HepG2 (cell line): Measurements from ENCODE around the gene LDAH. TPM values are rescaled to one million over a fixed set of nuclear protein-coding genes. Genes with fewer than 3 reads are reported as not detected.

Experiments used
- BORCS8-MEF2B ChIP-seq: sonication (generic); formaldehyde crosslinking; IDR thresholded peaks from 2 replicates; pipeline ENCODE4 v1.8.0; 2022; ENCODE audit warnings: mild to moderate bottlenecking, missing genetic modification reagents
- CCAR2 ChIP-seq: fragments of 200-400 bp; formaldehyde crosslinking; optimal IDR thresholded peaks from 2 replicates; pipeline ENCODE3; 2018; ENCODE audit warnings: low read depth, mild to moderate bottlenecking, low read length, moderate library complexity
- FOXO1 ChIP-seq: sonication (generic); formaldehyde crosslinking; IDR thresholded peaks from 2 replicates; pipeline ENCODE4 v1.4.0; 2020; ENCODE audit warnings: missing genetic modification reagents
- HMG20A ChIP-seq: IDR thresholded peaks from 2 replicates; pipeline ENCODE4 v1.6.1; 2016; ENCODE audit warnings: borderline replicate concordance
- KAT2B ChIP-seq: fragments of 150-350 bp; IDR thresholded peaks from 2 replicates; pipeline ENCODE4 v1.6.1; 2014; ENCODE audit warnings: low read depth, low read length, borderline replicate concordance
- NR1H2 ChIP-seq: sonication (generic); formaldehyde crosslinking; IDR thresholded peaks from 2 replicates; pipeline ENCODE4 v1.8.1; 2022; ENCODE audit warnings: low read depth, missing genetic modification reagents, borderline replicate concordance
- SNAPC5 ChIP-seq: sonication (generic); formaldehyde crosslinking; IDR thresholded peaks from 2 replicates; pipeline ENCODE4 v1.8.1; 2023; ENCODE audit warnings: mild to moderate bottlenecking, missing genetic modification reagents, borderline replicate concordance
- SOX13 ChIP-seq, 3 experiments: fragments of 450-650 bp in 1 of 3; sonication (generic) in 1 of 3; formaldehyde crosslinking in 1 of 3; IDR thresholded peaks in 2 of 3; conservative IDR thresholded peaks in 1 of 3; 2 replicates each; pipeline versions ENCODE4 v1.5.0 to v1.6.1; 2016 to 2020; ENCODE audit warnings: antibody characterized with exemption in 1 of 3, mild to moderate bottlenecking in 1 of 3, missing compliant biosample characterization in 1 of 3, missing genetic modification reagents in 1 of 3, moderate library complexity in 1 of 3
- TCF12 ChIP-seq, 2 experiments: fragments of 450-650 bp in 1 of 2; sonication (generic) in 1 of 2; formaldehyde crosslinking in 1 of 2; IDR thresholded peaks; 2 replicates each; pipeline versions ENCODE4 v1.6.1 to v1.8.0; 2017 to 2022; ENCODE audit warnings: antibody characterized with exemption in 1 of 2, mild to moderate bottlenecking in 1 of 2, missing genetic modification reagents in 1 of 2, moderate library complexity in 1 of 2
- TGIF2 ChIP-seq: IDR thresholded peaks from 2 replicates; pipeline ENCODE4 v1.6.1; 2016; ENCODE audit warnings: control low read depth, missing compliant biosample characterization
- ZFP62 ChIP-seq: sonication (generic); formaldehyde crosslinking; IDR thresholded peaks from 2 replicates; pipeline ENCODE4 v1.4.0; 2020; ENCODE audit warnings: missing genetic modification reagents
- ZKSCAN1 ChIP-seq: fragments of 150-350 bp; IDR thresholded peaks from 2 replicates; pipeline ENCODE4 v1.6.1; 2014; ENCODE audit warnings: low read length
- ZNF12 ChIP-seq: sonication (generic); formaldehyde crosslinking; IDR thresholded peaks from 2 replicates; pipeline ENCODE4 v1.5.0; 2020; ENCODE audit warnings: missing genetic modification reagents
- ZNF432 ChIP-seq: sonication (generic); formaldehyde crosslinking; IDR thresholded peaks from 2 replicates; pipeline ENCODE4 v1.5.0; 2020; ENCODE audit warnings: missing genetic modification reagents, mild to moderate bottlenecking, borderline replicate concordance
- ZNF446 ChIP-seq: sonication (generic); formaldehyde crosslinking; IDR thresholded peaks from 2 replicates; pipeline ENCODE4 v1.5.0; 2020; ENCODE audit warnings: mild to moderate bottlenecking, missing genetic modification reagents
- ZNF552 ChIP-seq: sonication (generic); formaldehyde crosslinking; IDR thresholded peaks from 2 replicates; pipeline ENCODE4 v1.9.0; 2022; ENCODE audit warnings: missing genetic modification reagents, mild to moderate bottlenecking, borderline replicate concordance
- ZNF761 ChIP-seq: sonication (generic); formaldehyde crosslinking; conservative IDR thresholded peaks from 2 replicates; pipeline ENCODE4 v1.4.0; 2020; ENCODE audit warnings: mild to moderate bottlenecking, missing genetic modification reagents
- ZNF891 ChIP-seq: sonication (generic); formaldehyde crosslinking; IDR thresholded peaks from 2 replicates; pipeline ENCODE4 v1.5.0; 2020; ENCODE audit warnings: mild to moderate bottlenecking, missing genetic modification reagents
- polyA plus RNA-seq, 8 experiments: library from polyadenylated mRNA; depleted of rRNA in 3 of 8; stranded (reverse) in 7 of 8; unstranded in 1 of 8; fragments of >200 nt; fragmentation: Illumina TruSeq in 4 of 8; extraction: Trizol in 4 of 8; gene quantifications; 2 replicates each; pipeline versions ENCODE4 v1.2.1 to v1.2.3, GENCODE V29; 2011 to 2016; ENCODE audit warnings: low read depth in 4 of 8, missing spikeins in 1 of 8, mixed read lengths in 1 of 8; ENCODE audit not compliant: insufficient read depth in 1 of 8
- total RNA-seq, 5 experiments: library from RNA; depleted of rRNA; stranded (reverse); fragments of >200 nt; fragmentation: Illumina TruSeq; extraction: Trizol; gene quantifications; 2 replicates each; pipeline ENCODE4 v1.2.3, GENCODE V29; 2016; ENCODE audit warnings: low read depth in 1 of 5
- TF ChIP-seq, protein P1 (sequence below): sonication (generic); formaldehyde crosslinking; IDR thresholded peaks from 2 replicates; pipeline ENCODE4 v1.4.0; 2020; ENCODE audit warnings: mild to moderate bottlenecking, missing genetic modification reagents, borderline replicate concordance
- TF ChIP-seq, protein P2 (sequence below): sonication (generic); formaldehyde crosslinking; IDR thresholded peaks from 2 replicates; pipeline ENCODE4 v1.8.1; 2023; ENCODE audit warnings: mild to moderate bottlenecking, missing genetic modification reagents
- TF ChIP-seq, protein P3 (sequence below): sonication (generic); formaldehyde crosslinking; IDR thresholded peaks from 2 replicates; pipeline ENCODE4 v1.4.0; 2020; ENCODE audit warnings: mild to moderate bottlenecking, missing genetic modification reagents

Gene LDAH
- total and polyA plus RNA-seq, 2 of the 13 experiments (the other 11 are each of a cell fraction or from before 2014, with no cell fraction given), result 28.8 to 46.2 TPM

DNA sequence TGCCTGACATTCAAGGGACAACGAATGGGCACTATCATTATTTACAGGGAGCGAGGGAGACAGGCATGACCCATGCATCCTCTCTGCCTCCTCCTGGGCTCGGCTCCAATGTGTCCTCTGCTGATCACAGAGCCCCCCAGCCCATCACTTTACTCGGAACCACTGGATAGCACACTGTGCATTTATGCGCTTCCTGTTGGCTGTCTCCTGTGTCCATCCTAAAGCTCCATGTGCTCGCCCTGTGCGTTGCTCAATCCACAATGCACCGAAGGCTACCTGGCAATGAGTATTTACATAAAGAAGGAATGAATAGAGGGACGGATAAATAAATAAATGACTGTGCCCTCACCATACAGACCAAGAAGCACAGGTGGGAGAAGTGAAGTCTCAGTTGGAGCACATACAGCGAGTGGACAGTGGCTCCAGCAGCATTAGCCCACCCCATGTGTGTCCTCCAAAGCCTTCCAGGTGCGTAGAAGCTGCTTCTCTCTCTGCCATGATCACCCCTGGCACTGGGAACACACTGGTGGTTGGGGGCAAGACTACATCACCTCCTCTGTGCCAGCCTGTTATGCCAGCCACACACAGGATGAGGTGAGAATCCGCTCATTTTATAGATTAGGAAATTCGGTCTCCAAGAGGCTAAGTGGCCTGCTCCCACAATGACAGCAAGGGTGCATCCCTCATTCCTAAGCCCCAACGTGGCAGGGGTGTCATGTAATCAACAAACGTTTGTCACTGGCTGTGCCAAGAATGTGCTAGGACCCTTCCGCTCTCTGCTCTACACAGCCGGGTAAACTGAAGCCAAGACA lies 158.3 kb downstream of the LDAH start (continued):
- TF ChIP-seq, protein P1, sequence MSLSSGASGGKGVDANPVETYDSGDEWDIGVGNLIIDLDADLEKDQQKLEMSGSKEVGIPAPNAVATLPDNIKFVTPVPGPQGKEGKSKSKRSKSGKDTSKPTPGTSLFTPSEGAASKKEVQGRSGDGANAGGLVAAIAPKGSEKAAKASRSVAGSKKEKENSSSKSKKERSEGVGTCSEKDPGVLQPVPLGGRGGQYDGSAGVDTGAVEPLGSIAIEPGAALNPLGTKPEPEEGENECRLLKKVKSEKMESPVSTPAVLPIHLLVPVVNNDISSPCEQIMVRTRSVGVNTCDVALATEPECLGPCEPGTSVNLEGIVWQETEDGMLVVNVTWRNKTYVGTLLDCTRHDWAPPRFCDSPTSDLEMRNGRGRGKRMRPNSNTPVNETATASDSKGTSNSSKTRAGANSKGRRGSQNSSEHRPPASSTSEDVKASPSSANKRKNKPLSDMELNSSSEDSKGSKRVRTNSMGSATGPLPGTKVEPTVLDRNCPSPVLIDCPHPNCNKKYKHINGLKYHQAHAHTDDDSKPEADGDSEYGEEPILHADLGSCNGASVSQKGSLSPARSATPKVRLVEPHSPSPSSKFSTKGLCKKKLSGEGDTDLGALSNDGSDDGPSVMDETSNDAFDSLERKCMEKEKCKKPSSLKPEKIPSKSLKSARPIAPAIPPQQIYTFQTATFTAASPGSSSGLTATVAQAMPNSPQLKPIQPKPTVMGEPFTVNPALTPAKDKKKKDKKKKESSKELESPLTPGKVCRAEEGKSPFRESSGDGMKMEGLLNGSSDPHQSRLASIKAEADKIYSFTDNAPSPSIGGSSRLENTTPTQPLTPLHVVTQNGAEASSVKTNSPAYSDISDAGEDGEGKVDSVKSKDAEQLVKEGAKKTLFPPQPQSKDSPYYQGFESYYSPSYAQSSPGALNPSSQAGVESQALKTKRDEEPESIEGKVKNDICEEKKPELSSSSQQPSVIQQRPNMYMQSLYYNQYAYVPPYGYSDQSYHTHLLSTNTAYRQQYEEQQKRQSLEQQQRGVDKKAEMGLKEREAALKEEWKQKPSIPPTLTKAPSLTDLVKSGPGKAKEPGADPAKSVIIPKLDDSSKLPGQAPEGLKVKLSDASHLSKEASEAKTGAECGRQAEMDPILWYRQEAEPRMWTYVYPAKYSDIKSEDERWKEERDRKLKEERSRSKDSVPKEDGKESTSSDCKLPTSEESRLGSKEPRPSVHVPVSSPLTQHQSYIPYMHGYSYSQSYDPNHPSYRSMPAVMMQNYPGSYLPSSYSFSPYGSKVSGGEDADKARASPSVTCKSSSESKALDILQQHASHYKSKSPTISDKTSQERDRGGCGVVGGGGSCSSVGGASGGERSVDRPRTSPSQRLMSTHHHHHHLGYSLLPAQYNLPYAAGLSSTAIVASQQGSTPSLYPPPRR (CRISPR knock-in tag), result no peak
- no peak for TF ChIP-seq ZKSCAN1
- no peak for TF ChIP-seq HMG20A (CRISPR knock-in tag)
- TF ChIP-seq ZNF446, result no peak
- TF ChIP-seq BORCS8-MEF2B (CRISPR knock-in tag), result no peak
- TF ChIP-seq ZNF891 (CRISPR knock-in tag), result no peak
- TF ChIP-seq SNAPC5 (CRISPR knock-in tag), result no peak
- TF ChIP-seq FOXO1 (CRISPR knock-in tag), result no peak
- TF ChIP-seq, protein P2, sequence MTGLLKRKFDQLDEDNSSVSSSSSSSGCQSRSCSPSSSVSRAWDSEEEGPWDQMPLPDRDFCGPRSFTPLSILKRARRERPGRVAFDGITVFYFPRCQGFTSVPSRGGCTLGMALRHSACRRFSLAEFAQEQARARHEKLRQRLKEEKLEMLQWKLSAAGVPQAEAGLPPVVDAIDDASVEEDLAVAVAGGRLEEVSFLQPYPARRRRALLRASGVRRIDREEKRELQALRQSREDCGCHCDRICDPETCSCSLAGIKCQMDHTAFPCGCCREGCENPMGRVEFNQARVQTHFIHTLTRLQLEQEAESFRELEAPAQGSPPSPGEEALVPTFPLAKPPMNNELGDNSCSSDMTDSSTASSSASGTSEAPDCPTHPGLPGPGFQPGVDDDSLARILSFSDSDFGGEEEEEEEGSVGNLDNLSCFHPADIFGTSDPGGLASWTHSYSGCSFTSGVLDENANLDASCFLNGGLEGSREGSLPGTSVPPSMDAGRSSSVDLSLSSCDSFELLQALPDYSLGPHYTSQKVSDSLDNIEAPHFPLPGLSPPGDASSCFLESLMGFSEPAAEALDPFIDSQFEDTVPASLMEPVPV (CRISPR knock-in tag), result no peak
- TF ChIP-seq KAT2B, result no peak
- TF ChIP-seq ZNF761 (CRISPR knock-in tag), result no peak
- TF ChIP-seq ZNF432, result no peak
- TF ChIP-seq CCAR2, result no peak
- no peak for TF ChIP-seq NR1H2 (CRISPR knock-in tag)
- TF ChIP-seq SOX13 (IDR thresholded peaks at IDR 0.05), result no peak
- TF ChIP-seq SOX13 (CRISPR knock-in tag; conservative IDR thresholded peaks at IDR 0.05 in 1 of 2, IDR thresholded peaks at IDR 0.05 in 1 of 2), result no peak; a peak in 1 of 4 replicates
- no peak for TF ChIP-seq ZNF12 (CRISPR knock-in tag)
- TF ChIP-seq TGIF2, result no peak
- no peak for TF ChIP-seq TCF12 (IDR thresholded peaks at IDR 0.05)
- no peak for TF ChIP-seq TCF12 (CRISPR knock-in tag; IDR thresholded peaks at IDR 0.05)
- TF ChIP-seq, protein P3, sequence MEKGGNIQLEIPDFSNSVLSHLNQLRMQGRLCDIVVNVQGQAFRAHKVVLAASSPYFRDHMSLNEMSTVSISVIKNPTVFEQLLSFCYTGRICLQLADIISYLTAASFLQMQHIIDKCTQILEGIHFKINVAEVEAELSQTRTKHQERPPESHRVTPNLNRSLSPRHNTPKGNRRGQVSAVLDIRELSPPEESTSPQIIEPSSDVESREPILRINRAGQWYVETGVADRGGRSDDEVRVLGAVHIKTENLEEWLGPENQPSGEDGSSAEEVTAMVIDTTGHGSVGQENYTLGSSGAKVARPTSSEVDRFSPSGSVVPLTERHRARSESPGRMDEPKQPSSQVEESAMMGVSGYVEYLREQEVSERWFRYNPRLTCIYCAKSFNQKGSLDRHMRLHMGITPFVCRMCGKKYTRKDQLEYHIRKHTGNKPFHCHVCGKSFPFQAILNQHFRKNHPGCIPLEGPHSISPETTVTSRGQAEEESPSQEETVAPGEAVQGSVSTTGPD (CRISPR knock-in tag), result no peak
- TF ChIP-seq ZFP62 (CRISPR knock-in tag), result no peak
- TF ChIP-seq ZNF552 (CRISPR knock-in tag), result no peak
